ENCODE results near the gene ASPA. TPM values are rescaled to one million over a fixed set of nuclear protein-coding genes. Genes with fewer than 3 reads are reported as not detected.

ASPA gene
- polyA plus RNA-seq, 1 donor (not counting 4 experiments of a cell fraction or from before 2014, with no cell fraction given), result not detected

- H3K9me3 ChIP-seq (ENCODE audit: control insufficient read depth, low read depth, low read length), result no peaks in the 10 kb centered on the region
- no peaks in the 10 kb centered on the region for H3K4me1 ChIP-seq (ENCODE audit: control insufficient read depth, extremely low read depth, insufficient read depth, low read length)
- H3K9me1 ChIP-seq (ENCODE audit: control insufficient read depth, extremely low read depth, insufficient read depth, low read length), result no peaks in the 10 kb centered on the region
- no peaks in the 10 kb centered on the region for H3K27me3 ChIP-seq (ENCODE audit: control insufficient read depth, extremely low read depth, insufficient read depth, low read length)
- H3K27ac ChIP-seq (ENCODE audit: control insufficient read depth, insufficient read depth, low read length), result no peak overlapping the region
- TF ChIP-seq EZH2 (IDR thresholded peaks at IDR 0.05; ENCODE audit: low read length), result no peak
- TF ChIP-seq, protein P1, sequence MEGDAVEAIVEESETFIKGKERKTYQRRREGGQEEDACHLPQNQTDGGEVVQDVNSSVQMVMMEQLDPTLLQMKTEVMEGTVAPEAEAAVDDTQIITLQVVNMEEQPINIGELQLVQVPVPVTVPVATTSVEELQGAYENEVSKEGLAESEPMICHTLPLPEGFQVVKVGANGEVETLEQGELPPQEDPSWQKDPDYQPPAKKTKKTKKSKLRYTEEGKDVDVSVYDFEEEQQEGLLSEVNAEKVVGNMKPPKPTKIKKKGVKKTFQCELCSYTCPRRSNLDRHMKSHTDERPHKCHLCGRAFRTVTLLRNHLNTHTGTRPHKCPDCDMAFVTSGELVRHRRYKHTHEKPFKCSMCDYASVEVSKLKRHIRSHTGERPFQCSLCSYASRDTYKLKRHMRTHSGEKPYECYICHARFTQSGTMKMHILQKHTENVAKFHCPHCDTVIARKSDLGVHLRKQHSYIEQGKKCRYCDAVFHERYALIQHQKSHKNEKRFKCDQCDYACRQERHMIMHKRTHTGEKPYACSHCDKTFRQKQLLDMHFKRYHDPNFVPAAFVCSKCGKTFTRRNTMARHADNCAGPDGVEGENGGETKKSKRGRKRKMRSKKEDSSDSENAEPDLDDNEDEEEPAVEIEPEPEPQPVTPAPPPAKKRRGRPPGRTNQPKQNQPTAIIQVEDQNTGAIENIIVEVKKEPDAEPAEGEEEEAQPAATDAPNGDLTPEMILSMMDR (optimal IDR thresholded peaks at IDR 0.05 in 1 of 3, IDR thresholded peaks at IDR 0.05 in 1 of 3, conservative IDR thresholded peaks at IDR 0.05 in 1 of 3; ENCODE audit: extremely low read depth in 1 of 3, insufficient read depth in 2 of 3, low read length in 3 of 3), result no peak
- H3K9ac ChIP-seq (ENCODE audit: control insufficient read depth, extremely low read depth, insufficient read depth, low read length), result no peak overlapping the region
- no peak for DNase-seq (ENCODE audit: low read depth, low spot score)
- H3K36me3 ChIP-seq (ENCODE audit: control insufficient read depth in 2 of 2, extremely low read depth in 1 of 2, insufficient read depth in 2 of 2, low read length in 2 of 2), result no peaks in the 10 kb centered on the region
- dilution Hi-C loops (cut with MboI; ENCODE audit: extremely low pct_ligation_motif_present, low sequenced_read_pairs), result no loop called here
- no peaks in the 10 kb centered on the region for H3K79me2 ChIP-seq (ENCODE audit: control insufficient read depth, insufficient read depth, low read length)
- no peak overlapping the region for H3K4me2 ChIP-seq (ENCODE audit: control insufficient read depth, extremely low read depth, insufficient read depth, low read depth, low read length)
- H3K4me3 ChIP-seq (ENCODE audit: control insufficient read depth in 2 of 3, extremely low read depth in 1 of 3, insufficient read depth in 2 of 3, low read depth in 1 of 3, low read length in 3 of 3), result no peak overlapping the region
- H2AFZ ChIP-seq (ENCODE audit: control insufficient read depth, low read length), result no peak overlapping the region
- H4K20me1 ChIP-seq (ENCODE audit: control insufficient read depth, extremely low read depth, insufficient read depth, low read length), result no peaks in the 10 kb centered on the region
- peak; percentile 9 for FAIRE-seq
These were observed 25.5 kb downstream of the ASPA start for GRCh38 chr17:3501344-3501743.

DNA sequence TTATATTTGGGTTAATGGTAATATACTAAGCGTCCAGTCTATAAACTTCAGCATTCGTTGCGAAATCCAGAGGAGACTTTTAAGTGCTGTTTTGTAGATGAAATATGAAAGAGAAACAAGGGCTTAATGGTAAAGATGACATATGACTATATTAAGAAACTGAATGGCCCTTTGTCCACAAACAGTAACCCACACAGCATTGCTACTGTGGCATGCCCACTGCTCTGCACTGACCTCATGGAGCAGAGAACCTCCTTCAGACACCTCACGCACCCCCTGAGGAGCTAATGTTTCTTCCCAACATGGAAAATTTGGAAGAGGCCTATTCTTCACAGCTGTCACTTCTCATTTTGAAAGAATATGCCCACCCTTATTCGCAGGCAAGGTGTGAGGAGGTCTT lies 26.7 kb downstream of the ASPA start:
- H3K4me1 ChIP-seq (ENCODE audit: control insufficient read depth, extremely low read depth, insufficient read depth, low read length), result no peaks in the 10 kb centered on the region
- no peak overlapping the region for H3K27ac ChIP-seq (ENCODE audit: control insufficient read depth, insufficient read depth, low read length)
- dilution Hi-C loops (cut with MboI; ENCODE audit: extremely low pct_ligation_motif_present, low sequenced_read_pairs), result no loop called here
- no peak overlapping the region for H3K4me3 ChIP-seq (ENCODE audit: control insufficient read depth in 2 of 3, extremely low read depth in 1 of 3, insufficient read depth in 2 of 3, low read depth in 1 of 3, low read length in 3 of 3)
- H3K9me3 ChIP-seq (ENCODE audit: control insufficient read depth, low read depth, low read length), result no peaks in the 10 kb centered on the region
- no peaks in the 10 kb centered on the region for H3K27me3 ChIP-seq (ENCODE audit: control insufficient read depth, extremely low read depth, insufficient read depth, low read length)
- no peaks in the 10 kb centered on the region for H4K20me1 ChIP-seq (ENCODE audit: control insufficient read depth, extremely low read depth, insufficient read depth, low read length)
- FAIRE-seq (no peak), DNase-seq (ENCODE audit: low read depth, low spot score) (no peak)
- H3K4me2 ChIP-seq (ENCODE audit: control insufficient read depth, extremely low read depth, insufficient read depth, low read depth, low read length), result no peak overlapping the region
- H3K79me2 ChIP-seq (ENCODE audit: control insufficient read depth, insufficient read depth, low read length), result no peaks in the 10 kb centered on the region
- H3K9ac ChIP-seq (ENCODE audit: control insufficient read depth, extremely low read depth, insufficient read depth, low read length), result no peak overlapping the region
- H3K36me3 ChIP-seq (ENCODE audit: control insufficient read depth in 2 of 2, extremely low read depth in 1 of 2, insufficient read depth in 2 of 2, low read length in 2 of 2), result no peaks in the 10 kb centered on the region
- no peak overlapping the region for H2AFZ ChIP-seq (ENCODE audit: control insufficient read depth, low read length)
- no peaks in the 10 kb centered on the region for H3K9me1 ChIP-seq (ENCODE audit: control insufficient read depth, extremely low read depth, insufficient read depth, low read length)
- no peak for TF ChIP-seq EZH2 (IDR thresholded peaks at IDR 0.05; ENCODE audit: low read length)
- TF ChIP-seq, protein P1 (optimal IDR thresholded peaks at IDR 0.05 in 1 of 3, IDR thresholded peaks at IDR 0.05 in 1 of 3, conservative IDR thresholded peaks at IDR 0.05 in 1 of 3; ENCODE audit: extremely low read depth in 1 of 3, insufficient read depth in 2 of 3, low read length in 3 of 3), result no peak
